ENCODE results near the gene AAGAB. TPM values are rescaled to one million over a fixed set of nuclear protein-coding genes. Genes with fewer than 3 reads are reported as not detected.

AAGAB gene
- polyA plus RNA-seq, 1 donor from 2014 or later, result 114 TPM

- no peak overlapping the region for H3K9ac ChIP-seq (ENCODE audit: low read length)
- H3K9me3 ChIP-seq (ENCODE audit: low read length), result no peaks in the 10 kb centered on the region
- H3F3A ChIP-seq (ENCODE audit: insufficient read depth, low read length, poor library complexity, severe bottlenecking), result no peaks in the 10 kb centered on the region
- H3K36me3 ChIP-seq (ENCODE audit: insufficient read depth, low read length), result no peaks in the 10 kb centered on the region
- H3K4me2 ChIP-seq (ENCODE audit: low read length), result no peak overlapping the region
- no peaks in the 10 kb centered on the region for H4K20me1 ChIP-seq (ENCODE audit: insufficient read depth)
- no peaks in the 10 kb centered on the region for H3K9me2 ChIP-seq (ENCODE audit: insufficient read depth, low read length)
- H3K4me3 ChIP-seq (ENCODE audit: low read length), result no peak overlapping the region
- no peaks in the 10 kb centered on the region for H3K79me2 ChIP-seq (replicated peaks; ENCODE audit: insufficient read depth, low read length)
- no peaks in the 10 kb centered on the region for H3K27me3 ChIP-seq (ENCODE audit: insufficient read depth, low read depth, low read length)
- H2AFZ ChIP-seq (ENCODE audit: low read depth, low read length), result no peak overlapping the region
- no peak for TF ChIP-seq POLR2AphosphoS5 (IDR thresholded peaks at IDR 0.05)
- no peak for TF ChIP-seq RAD21 (conservative IDR thresholded peaks at IDR 0.05)
- no peak for TF ChIP-seq TAF1 (IDR thresholded peaks at IDR 0.05; ENCODE audit: low read depth)
- no peak for TF ChIP-seq EZH2 (IDR thresholded peaks at IDR 0.05; ENCODE audit: borderline replicate concordance, insufficient read depth, low read length, poor library complexity, severe bottlenecking)
- no peak for TF ChIP-seq SMC3 (conservative IDR thresholded peaks at IDR 0.05; ENCODE audit: poor library complexity)
- TF ChIP-seq REST (IDR thresholded peaks at IDR 0.05; ENCODE audit: borderline replicate concordance), result no peak
- no peak for TF ChIP-seq MXI1 (conservative IDR thresholded peaks at IDR 0.05; ENCODE audit: poor library complexity, severe bottlenecking)
- TF ChIP-seq CTCF (IDR thresholded peaks at IDR 0.05; ENCODE audit: poor library complexity, severe bottlenecking), result no peak
- TF ChIP-seq EP300 (conservative IDR thresholded peaks at IDR 0.05; ENCODE audit: poor library complexity, severe bottlenecking), result no peak
- no peak overlapping the region for H3K27ac ChIP-seq (ENCODE audit: low read length)
Observed at GRCh38 chr15:67186226-67186649, 68.2 kb downstream of the AAGAB start.

GRCh38 chr15:67185621-67186225 is 68.7 kb downstream of the AAGAB start:
- H3K27ac ChIP-seq (ENCODE audit: low read length), result no peak overlapping the region
- no peak overlapping the region for H3K4me2 ChIP-seq (ENCODE audit: low read length)
- no peaks in the 10 kb centered on the region for H4K20me1 ChIP-seq (ENCODE audit: insufficient read depth)
- TF ChIP-seq REST (IDR thresholded peaks at IDR 0.05; ENCODE audit: borderline replicate concordance), result no peak
- no peak for TF ChIP-seq SMC3 (conservative IDR thresholded peaks at IDR 0.05; ENCODE audit: poor library complexity)
- no peak for TF ChIP-seq MXI1 (conservative IDR thresholded peaks at IDR 0.05; ENCODE audit: poor library complexity, severe bottlenecking)
- no peak for TF ChIP-seq EP300 (conservative IDR thresholded peaks at IDR 0.05; ENCODE audit: poor library complexity, severe bottlenecking)
- H3K9ac ChIP-seq (ENCODE audit: low read length), result no peak overlapping the region
- H3K79me2 ChIP-seq (replicated peaks; ENCODE audit: insufficient read depth, low read length), result no peaks in the 10 kb centered on the region
- no peaks in the 10 kb centered on the region for H3K36me3 ChIP-seq (ENCODE audit: insufficient read depth, low read length)
- no peak overlapping the region for H2AFZ ChIP-seq (ENCODE audit: low read depth, low read length)
- no peak overlapping the region for H3K4me3 ChIP-seq (ENCODE audit: low read length)
- no peaks in the 10 kb centered on the region for H3K27me3 ChIP-seq (ENCODE audit: insufficient read depth, low read depth, low read length)
- no peaks in the 10 kb centered on the region for H3K9me3 ChIP-seq (ENCODE audit: low read length)
- H3F3A ChIP-seq (ENCODE audit: insufficient read depth, low read length, poor library complexity, severe bottlenecking), result no peaks in the 10 kb centered on the region
- no peaks in the 10 kb centered on the region for H3K9me2 ChIP-seq (ENCODE audit: insufficient read depth, low read length)

All from neural cell (in vitro differentiated cells).